Liver (tissue), 9 donors: Measurements from ENCODE around the gene RBM38. TPM values are rescaled to one million over a fixed set of nuclear protein-coding genes. Genes with fewer than 3 reads are reported as not detected.

Experiments used
- DNase-seq: peaks from one replicate; pipeline ENCODE4 v3.0.0-alpha.2; 2017; ENCODE audit warnings: low spot score
- H3K27ac ChIP-seq, 2 donors: one replicate each; pipeline ENCODE4 v1.7.0; 2013; ENCODE audit warnings: inconsistent platforms in 2 of 2, low read length in 2 of 2, control low read depth in 1 of 2, low read depth in 1 of 2, mild to moderate bottlenecking in 1 of 2
- H3K27me3 ChIP-seq, 4 donors: one replicate each; pipeline versions ENCODE4 v1.6.1 to v1.7.0; 2013; ENCODE audit warnings: low read length in 3 of 4, inconsistent platforms in 1 of 4, mild to moderate bottlenecking in 1 of 4, moderate library complexity in 1 of 4; ENCODE audit not compliant: control insufficient read depth in 4 of 4, insufficient read depth in 4 of 4
- H3K36me3 ChIP-seq, 4 donors: one replicate each; pipeline versions ENCODE4 v1.6.1 to v1.7.0; 2013; ENCODE audit warnings: low read length in 3 of 4, mild to moderate bottlenecking in 3 of 4, low read depth in 1 of 4, moderate library complexity in 1 of 4; ENCODE audit not compliant: control insufficient read depth in 4 of 4, insufficient read depth in 3 of 4
- H3K4me1 ChIP-seq, 4 donors: one replicate each; pipeline versions ENCODE4 v1.6.1 to v1.7.0; 2013; ENCODE audit warnings: low read length in 3 of 4, mild to moderate bottlenecking in 3 of 4, moderate library complexity in 1 of 4; ENCODE audit not compliant: control insufficient read depth in 4 of 4, insufficient read depth in 4 of 4
- H3K4me3 ChIP-seq, 3 donors: one replicate each; pipeline versions ENCODE4 v1.6.1 to v1.7.0; 2013; ENCODE audit warnings: low read length in 3 of 3, control low read depth in 1 of 3, low read depth in 1 of 3, mild to moderate bottlenecking in 1 of 3
- H3K9ac ChIP-seq, 2 donors: one replicate each; pipeline ENCODE4 v1.7.0; 2013; ENCODE audit warnings: low read length in 2 of 2, mild to moderate bottlenecking in 2 of 2, moderate library complexity in 2 of 2, control low read depth in 1 of 2, low read depth in 1 of 2
- H3K9me3 ChIP-seq, 4 donors: one replicate each; pipeline versions ENCODE4 v1.6.1 to v1.7.0; 2013; ENCODE audit warnings: low read length in 3 of 4; ENCODE audit not compliant: control insufficient read depth in 4 of 4
- ATF3 ChIP-seq: IDR thresholded peaks from 2 replicates; pipeline ENCODE4 v1.6.1; 2016; ENCODE audit warnings: antibody characterized with exemption
- FOXA1 ChIP-seq: IDR thresholded peaks from 2 replicates; pipeline ENCODE4 v1.6.1; 2016; ENCODE audit warnings: antibody characterized with exemption
- FOXA2 ChIP-seq: IDR thresholded peaks from 2 replicates; pipeline ENCODE4 v1.6.1; 2016; ENCODE audit warnings: antibody characterized with exemption
- GABPA ChIP-seq, 2 donors: IDR thresholded peaks in 1 of 2; conservative IDR thresholded peaks in 1 of 2; 2 replicates each; pipeline ENCODE4 v1.6.1; 2016; ENCODE audit warnings: antibody characterized with exemption in 2 of 2, mild to moderate bottlenecking in 1 of 2, moderate library complexity in 1 of 2
- HNF4A ChIP-seq, 2 donors: conservative IDR thresholded peaks; 2 replicates each; pipeline ENCODE4 v1.6.1; 2016; ENCODE audit warnings: antibody characterized with exemption in 2 of 2, mild to moderate bottlenecking in 2 of 2
- HNF4G ChIP-seq: IDR thresholded peaks from 2 replicates; pipeline ENCODE4 v1.6.1; 2016; ENCODE audit warnings: antibody characterized with exemption
- JUND ChIP-seq, 2 donors: IDR thresholded peaks; 2 replicates each; pipeline ENCODE4 v1.6.1; 2016; ENCODE audit warnings: antibody characterized with exemption in 2 of 2
- MAX ChIP-seq: IDR thresholded peaks from 2 replicates; pipeline ENCODE4 v1.6.1; 2016; ENCODE audit warnings: antibody characterized with exemption
- NR2F2 ChIP-seq: IDR thresholded peaks from 2 replicates; pipeline ENCODE4 v1.6.1; 2016; ENCODE audit warnings: antibody characterized with exemption
- RAD21 ChIP-seq, 2 donors: IDR thresholded peaks; 2 replicates each; pipeline ENCODE4 v1.6.1; 2016; ENCODE audit warnings: antibody characterized with exemption in 2 of 2, mild to moderate bottlenecking in 2 of 2
- RXRA ChIP-seq, 2 donors: IDR thresholded peaks; 2 replicates each; pipeline ENCODE4 v1.6.1; 2017 to 2018; ENCODE audit warnings: antibody characterized with exemption in 2 of 2, mild to moderate bottlenecking in 1 of 2
- SP1 ChIP-seq: IDR thresholded peaks from 2 replicates; pipeline ENCODE4 v1.6.1; 2018; ENCODE audit warnings: antibody characterized with exemption, mild to moderate bottlenecking
- TAF1 ChIP-seq: conservative IDR thresholded peaks from 2 replicates; pipeline ENCODE4 v1.6.1; 2016; ENCODE audit warnings: antibody characterized with exemption, mild to moderate bottlenecking
- WGBS: extraction: QIAGEN DNeasy Blood & Tissue Kit; methylation state at CpG from one replicate; pipeline ENCODE4 v1.1.7; 2013; 5-methylcytosine and 5-hydroxymethylcytosine counted together
- polyA plus RNA-seq, 2 donors: library from polyadenylated mRNA; stranded (reverse) in 1 of 2; unstranded in 1 of 2; fragments of 200-250 nt in 1 of 2; fragments of >200 nt in 1 of 2; fragmentation: Nextera tagmentation in 1 of 2; extraction: Ambion mirVana in 1 of 2; gene quantifications; one replicate each; pipeline versions ENCODE4 v1.2.1 to v1.2.3, GENCODE V29; 2013 to 2015
- total RNA-seq, 2 donors: library from RNA; depleted of rRNA; stranded (reverse); fragments of >200 nt; gene quantifications; one replicate each; pipeline ENCODE4 v1.2.3, GENCODE V29; 2014
- TF ChIP-seq, protein P1 (sequence below): fragments of 150-350 bp; IDR thresholded peaks from 2 replicates; pipeline ENCODE4 v1.5.1; 2017; ENCODE audit warnings: improper control_type of control experiment, low read depth, low read length; ENCODE audit not compliant: missing input control
- TF ChIP-seq, protein P2 (sequence below): IDR thresholded peaks from 2 replicates; pipeline ENCODE4 v1.6.1; 2016; ENCODE audit warnings: antibody characterized with exemption, mild to moderate bottlenecking
- donor health status: healthy.
- donor health status: healthy.
- donor health status: healthy.
- donor health status: healthy.
- donor health status: healthy.

The RBM38 gene
- total and polyA plus RNA-seq, 4 donors = 1.4 to 258 (median 6.0) TPM

GRCh38 chr20:57381596-57382503 lies 9.3 kb upstream of the RBM38 start:
- WGBS = 49% methylated on average over 20 of the region's 20 CpGs
- H3K4me1 ChIP-seq = peaks cover 0 to 5% (median 2%) of the 10 kb centered on the region in 4 donors
- no peaks in the 10 kb centered on the region for H3K9me3 ChIP-seq
- H3K4me3 ChIP-seq = no peak overlapping the region
- no peak overlapping the region for H3K27ac ChIP-seq
- peaks cover 4 to 21% (median 12%) of the 10 kb centered on the region in 4 donors for H3K36me3 ChIP-seq
- H3K9ac ChIP-seq = no peak overlapping the region
- peak; percentile 89 for DNase-seq
- no peaks in the 10 kb centered on the region for H3K27me3 ChIP-seq
- peak; percentile 96 to 97 for TF ChIP-seq RAD21 (IDR thresholded peaks at IDR 0.05)
- no peak for TF ChIP-seq JUND (IDR thresholded peaks at IDR 0.05)
- TF ChIP-seq HNF4G = no peak
- no peak for TF ChIP-seq NR2F2
- no peak for TF ChIP-seq FOXA2
- TF ChIP-seq, protein P1, sequence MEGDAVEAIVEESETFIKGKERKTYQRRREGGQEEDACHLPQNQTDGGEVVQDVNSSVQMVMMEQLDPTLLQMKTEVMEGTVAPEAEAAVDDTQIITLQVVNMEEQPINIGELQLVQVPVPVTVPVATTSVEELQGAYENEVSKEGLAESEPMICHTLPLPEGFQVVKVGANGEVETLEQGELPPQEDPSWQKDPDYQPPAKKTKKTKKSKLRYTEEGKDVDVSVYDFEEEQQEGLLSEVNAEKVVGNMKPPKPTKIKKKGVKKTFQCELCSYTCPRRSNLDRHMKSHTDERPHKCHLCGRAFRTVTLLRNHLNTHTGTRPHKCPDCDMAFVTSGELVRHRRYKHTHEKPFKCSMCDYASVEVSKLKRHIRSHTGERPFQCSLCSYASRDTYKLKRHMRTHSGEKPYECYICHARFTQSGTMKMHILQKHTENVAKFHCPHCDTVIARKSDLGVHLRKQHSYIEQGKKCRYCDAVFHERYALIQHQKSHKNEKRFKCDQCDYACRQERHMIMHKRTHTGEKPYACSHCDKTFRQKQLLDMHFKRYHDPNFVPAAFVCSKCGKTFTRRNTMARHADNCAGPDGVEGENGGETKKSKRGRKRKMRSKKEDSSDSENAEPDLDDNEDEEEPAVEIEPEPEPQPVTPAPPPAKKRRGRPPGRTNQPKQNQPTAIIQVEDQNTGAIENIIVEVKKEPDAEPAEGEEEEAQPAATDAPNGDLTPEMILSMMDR = peak; percentile 93
- peak in 1 of 2 donors; percentile 6 for TF ChIP-seq RXRA (IDR thresholded peaks at IDR 0.05)
- TF ChIP-seq MAX = peak; percentile 70

- H3K4me1 ChIP-seq = peaks cover 0 to 5% (median 2%) of the 10 kb centered on the region in 4 donors
- H3K4me3 ChIP-seq = no peak overlapping the region
- no peak overlapping the region for H3K9ac ChIP-seq
- WGBS = 85% methylated on average over 5 of the region's 5 CpGs
- no peaks in the 10 kb centered on the region for H3K27me3 ChIP-seq
- TF ChIP-seq MAX (no peak), ATF3 (no peak), HNF4A (conservative IDR thresholded peaks at IDR 0.05) (no peak), RAD21 (IDR thresholded peaks at IDR 0.05) (no peak), FOXA1 (no peak), GABPA (IDR thresholded peaks at IDR 0.05 in 1 of 2, conservative IDR thresholded peaks at IDR 0.05 in 1 of 2) (no peak), FOXA2 (no peak), HNF4G (no peak), TAF1 (no peak), SP1 (no peak)
- TF ChIP-seq, protein P2, sequence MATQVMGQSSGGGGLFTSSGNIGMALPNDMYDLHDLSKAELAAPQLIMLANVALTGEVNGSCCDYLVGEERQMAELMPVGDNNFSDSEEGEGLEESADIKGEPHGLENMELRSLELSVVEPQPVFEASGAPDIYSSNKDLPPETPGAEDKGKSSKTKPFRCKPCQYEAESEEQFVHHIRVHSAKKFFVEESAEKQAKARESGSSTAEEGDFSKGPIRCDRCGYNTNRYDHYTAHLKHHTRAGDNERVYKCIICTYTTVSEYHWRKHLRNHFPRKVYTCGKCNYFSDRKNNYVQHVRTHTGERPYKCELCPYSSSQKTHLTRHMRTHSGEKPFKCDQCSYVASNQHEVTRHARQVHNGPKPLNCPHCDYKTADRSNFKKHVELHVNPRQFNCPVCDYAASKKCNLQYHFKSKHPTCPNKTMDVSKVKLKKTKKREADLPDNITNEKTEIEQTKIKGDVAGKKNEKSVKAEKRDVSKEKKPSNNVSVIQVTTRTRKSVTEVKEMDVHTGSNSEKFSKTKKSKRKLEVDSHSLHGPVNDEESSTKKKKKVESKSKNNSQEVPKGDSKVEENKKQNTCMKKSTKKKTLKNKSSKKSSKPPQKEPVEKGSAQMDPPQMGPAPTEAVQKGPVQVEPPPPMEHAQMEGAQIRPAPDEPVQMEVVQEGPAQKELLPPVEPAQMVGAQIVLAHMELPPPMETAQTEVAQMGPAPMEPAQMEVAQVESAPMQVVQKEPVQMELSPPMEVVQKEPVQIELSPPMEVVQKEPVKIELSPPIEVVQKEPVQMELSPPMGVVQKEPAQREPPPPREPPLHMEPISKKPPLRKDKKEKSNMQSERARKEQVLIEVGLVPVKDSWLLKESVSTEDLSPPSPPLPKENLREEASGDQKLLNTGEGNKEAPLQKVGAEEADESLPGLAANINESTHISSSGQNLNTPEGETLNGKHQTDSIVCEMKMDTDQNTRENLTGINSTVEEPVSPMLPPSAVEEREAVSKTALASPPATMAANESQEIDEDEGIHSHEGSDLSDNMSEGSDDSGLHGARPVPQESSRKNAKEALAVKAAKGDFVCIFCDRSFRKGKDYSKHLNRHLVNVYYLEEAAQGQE = no peak
- TF ChIP-seq, protein P1 = no peak
- no peak overlapping the region for H3K27ac ChIP-seq
- H3K36me3 ChIP-seq = peaks cover 0 to 14% (median 8%) of the 10 kb centered on the region in 4 donors
- no peaks in the 10 kb centered on the region for H3K9me3 ChIP-seq
- DNase-seq = no peak
Observed at GRCh38 chr20:57382516-57382915, 8.7 kb upstream of the RBM38 start.
